ENCODE measurements around the gene ZNF776.
"Not testable (repeated sequence)": the region's sequence is repeated elsewhere in the genome, so short reads cannot be mapped to it uniquely, and the experiment has no call there.

Gene ZNF776

GRCh38 chr19:57778336-57778735, 31.7 kb downstream of the ZNF776 start:
- no peak for DNase-seq (ENCODE audit: low spot score)

- no peak for DNase-seq (ENCODE audit: low spot score)
Observed at GRCh38 chr19:57779220-57779845, 32.7 kb downstream of the ZNF776 start.

- DNase-seq (ENCODE audit: low spot score) = no peak
Observed at GRCh38 chr19:57786286-57786685, 39.7 kb downstream of the ZNF776 start.

- no peak for DNase-seq (ENCODE audit: low spot score)
Observed at GRCh38 chr19:57786906-57787305, 40.3 kb downstream of the ZNF776 start.

GRCh38 chr19:57788114-57788692, 41.6 kb downstream of the ZNF776 start:
- no peak for DNase-seq (ENCODE audit: low spot score)

- DNase-seq (ENCODE audit: low spot score) = no peak
Observed at GRCh38 chr19:57789288-57789687, 42.7 kb downstream of the ZNF776 start.

- DNase-seq (ENCODE audit: low spot score) = not testable (repeated sequence)
Observed at GRCh38 chr19:57796580-57796979, 50.0 kb downstream of the ZNF776 start.

- no peak for DNase-seq (ENCODE audit: low spot score)
Observed at GRCh38 chr19:57800696-57801095, 54.1 kb downstream of the ZNF776 start.

GRCh38 chr19:57802269-57802668, 55.7 kb downstream of the ZNF776 start:
- DNase-seq (ENCODE audit: low spot score) = no peak

- no peak for DNase-seq (ENCODE audit: low spot score)
Observed at GRCh38 chr19:57803265-57803593, 56.6 kb downstream of the ZNF776 start.

- peak; percentile 53 for DNase-seq (ENCODE audit: low spot score)
Observed at GRCh38 chr19:57803594-57804325, 57.1 kb downstream of the ZNF776 start.

GRCh38 chr19:57807541-57807940, 60.9 kb downstream of the ZNF776 start:
- no peak for DNase-seq (ENCODE audit: low spot score)
